Measurements from ENCODE around the gene ATP2B1.

The ATP2B1 gene

DNA sequence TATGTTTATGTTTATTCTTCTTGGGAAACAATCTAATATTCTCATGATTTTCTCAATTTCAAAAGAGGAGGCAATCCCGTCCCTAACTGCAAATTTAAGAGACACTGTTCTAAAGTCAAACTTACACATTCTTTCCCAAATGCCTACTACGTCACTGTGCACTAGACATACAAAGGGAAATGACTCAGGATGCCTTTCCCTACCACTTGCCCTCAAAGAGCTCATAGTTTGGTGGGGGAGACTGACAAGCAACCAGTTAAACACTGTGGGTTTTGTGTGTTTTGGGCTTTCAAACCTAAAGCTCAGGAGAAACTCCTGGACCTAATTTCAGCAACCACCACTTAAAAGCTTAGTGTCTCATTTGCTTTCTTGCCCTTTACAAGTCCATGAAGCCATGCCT is 58.4 kb downstream of the ATP2B1 start:
- DNase-seq, result no peak

DNA sequence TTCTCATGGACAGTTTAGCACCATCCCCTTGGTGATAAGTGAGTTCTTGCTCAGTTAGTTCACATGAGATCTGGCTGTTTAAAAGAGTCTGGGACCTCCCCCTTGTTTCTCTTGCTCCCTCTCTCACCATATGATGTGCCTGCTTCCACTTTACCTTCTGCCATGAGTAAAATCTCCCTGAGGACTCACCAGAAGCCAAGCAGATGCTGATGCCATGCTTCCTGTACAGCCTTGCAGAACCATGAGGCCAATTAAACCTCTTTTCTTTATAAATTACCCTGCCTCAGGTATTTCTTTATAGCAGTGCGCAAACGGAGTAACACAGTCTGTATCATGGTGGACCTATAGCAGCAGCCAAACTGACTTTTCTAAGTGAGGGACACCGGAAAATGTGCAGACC is 58.8 kb downstream of the ATP2B1 start:
- DNase-seq, result no peak

DNA sequence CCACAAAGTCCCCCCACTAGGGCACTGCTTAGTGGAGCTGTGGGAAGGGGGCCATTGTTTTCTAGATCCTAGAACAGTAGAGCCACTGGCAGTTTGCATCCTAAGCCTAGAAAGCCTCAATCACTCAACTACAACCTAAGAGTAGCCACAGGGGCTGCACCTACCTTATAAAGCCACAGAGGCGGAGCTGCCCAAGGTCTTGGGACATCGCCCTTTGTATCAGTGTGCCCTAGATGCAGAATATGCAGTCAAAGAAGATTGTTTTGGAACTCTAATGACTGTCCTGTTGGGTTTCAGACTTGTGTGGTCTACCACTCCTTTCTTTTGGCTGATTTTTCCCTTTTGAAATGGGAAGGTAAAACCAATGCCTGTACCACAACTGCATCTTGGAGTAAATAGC is 59.5 kb downstream of the ATP2B1 start:
- no peak for DNase-seq

DNA sequence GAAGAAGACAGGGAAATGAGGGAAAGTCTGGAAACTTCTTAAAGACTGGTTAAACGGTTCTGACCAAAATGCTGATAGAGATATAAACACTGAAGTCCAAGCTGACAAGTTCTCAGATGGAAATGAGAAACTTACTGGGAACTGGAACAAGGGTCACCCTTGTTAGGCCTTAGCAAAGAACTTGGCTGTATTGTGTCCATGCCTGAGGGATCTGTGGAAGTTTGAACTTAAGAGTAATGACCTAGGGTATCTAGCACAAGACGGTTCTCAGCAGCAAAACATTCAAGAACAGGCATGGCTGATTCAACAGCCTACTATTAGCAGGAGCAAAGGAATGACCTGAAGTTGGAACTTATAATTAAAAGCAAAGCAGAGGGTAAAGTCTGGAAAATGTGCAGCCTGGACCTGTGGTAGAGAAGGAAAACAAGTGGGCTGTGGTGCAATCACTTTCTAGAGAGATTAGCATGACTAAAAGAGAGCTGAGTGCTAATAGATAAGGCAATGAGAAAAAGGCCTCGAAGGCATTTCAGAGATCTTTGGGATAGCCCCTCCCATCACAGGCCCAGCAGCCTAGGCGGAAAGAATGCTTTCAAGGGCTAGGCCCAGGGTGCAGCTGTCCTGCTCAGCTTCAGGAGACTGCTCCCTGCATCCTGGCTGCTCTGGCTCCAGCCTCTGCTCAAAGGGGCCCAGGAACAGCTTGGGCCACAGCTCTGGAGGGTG is 60.3 kb downstream of the ATP2B1 start:
- DNase-seq, result no peak

DNA sequence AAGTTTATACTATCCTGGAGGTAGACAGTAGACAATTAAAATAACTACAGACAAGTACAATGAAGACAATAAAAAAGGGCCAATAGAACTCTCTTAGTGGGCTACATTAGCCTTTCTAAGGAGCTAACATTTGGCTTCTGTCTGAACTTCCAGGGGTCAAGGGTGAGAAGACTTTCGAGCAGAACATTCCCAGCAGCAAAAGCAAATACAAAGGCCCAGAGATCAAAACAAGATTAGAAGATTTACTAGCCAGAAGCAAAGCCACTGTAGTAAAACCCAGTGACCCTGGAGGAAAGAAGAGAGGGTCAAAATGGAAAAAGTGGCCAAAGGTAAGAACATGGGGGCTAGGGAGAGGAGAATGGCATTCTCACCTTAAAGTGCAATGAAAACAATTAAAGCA is 63.2 kb downstream of the ATP2B1 start:
- DNase-seq, result no peak

DNA sequence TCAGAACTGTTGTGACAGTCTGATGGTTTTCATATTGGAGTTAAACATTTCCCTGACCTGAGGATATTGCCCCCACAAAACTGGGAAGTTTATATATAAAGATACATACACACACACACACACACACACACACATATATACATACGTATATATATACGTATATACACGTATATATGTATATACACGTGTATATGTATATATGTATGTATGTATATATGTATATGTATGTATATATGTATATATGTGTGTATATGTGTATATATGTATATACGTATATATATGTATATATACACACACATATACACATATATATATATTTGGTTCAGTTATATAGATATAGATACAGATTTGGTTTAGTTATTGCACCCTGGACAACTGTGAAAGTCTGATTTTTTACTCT is 65.7 kb downstream of the ATP2B1 start:
- no peak for DNase-seq

DNA sequence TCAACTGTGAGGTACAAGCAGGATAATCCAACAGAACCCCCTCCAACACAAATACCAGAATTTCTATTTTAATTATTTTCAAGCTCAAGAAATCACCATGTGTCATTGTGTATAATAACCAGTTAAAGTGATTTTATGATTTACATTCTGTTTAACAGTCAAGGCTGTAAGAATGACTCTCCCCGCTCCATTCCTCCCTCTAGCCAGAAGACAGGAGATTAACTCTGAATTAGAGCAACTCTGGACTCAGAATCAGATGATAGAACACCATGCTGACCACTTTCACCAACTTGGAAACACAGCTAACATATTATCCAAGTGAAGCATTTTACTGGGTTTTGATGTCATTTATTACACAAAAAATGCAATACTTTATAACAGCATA is 71.9 kb downstream of the ATP2B1 start:
- no peak for DNase-seq

DNA sequence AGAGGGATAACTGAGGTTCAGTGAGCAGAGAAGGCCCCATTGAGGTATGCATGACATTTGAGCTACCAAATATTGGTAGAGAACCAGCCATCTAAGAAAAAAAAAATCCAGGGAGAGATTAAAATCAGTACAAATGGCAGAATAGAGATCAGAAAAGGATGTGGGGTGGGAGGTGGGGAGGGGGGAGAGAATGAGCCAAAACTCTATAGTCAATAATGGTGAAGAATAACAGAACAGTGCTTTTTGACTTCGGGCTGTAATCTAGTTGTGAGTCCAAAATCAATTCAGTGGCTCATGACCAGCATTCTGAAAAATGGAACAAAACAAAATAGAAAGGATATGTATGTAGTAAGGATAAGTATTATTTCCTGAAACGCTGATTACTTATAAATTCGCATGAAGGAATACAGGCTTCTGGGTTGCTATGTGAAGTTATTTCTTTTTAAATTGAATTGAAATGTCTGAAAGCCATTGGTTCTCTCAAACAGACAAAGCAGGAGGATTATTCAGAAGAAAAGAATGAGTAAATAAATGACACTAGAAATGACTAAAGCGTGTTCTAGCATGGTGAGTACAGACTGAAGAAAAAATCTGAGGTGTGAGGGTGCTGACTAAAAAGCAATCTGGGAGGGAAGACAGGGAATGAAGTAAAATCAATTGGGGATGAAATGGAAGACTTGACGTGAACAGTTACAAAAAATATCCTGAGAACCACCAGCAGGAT is 72.4 kb downstream of the ATP2B1 start:
- no peak for DNase-seq

DNA sequence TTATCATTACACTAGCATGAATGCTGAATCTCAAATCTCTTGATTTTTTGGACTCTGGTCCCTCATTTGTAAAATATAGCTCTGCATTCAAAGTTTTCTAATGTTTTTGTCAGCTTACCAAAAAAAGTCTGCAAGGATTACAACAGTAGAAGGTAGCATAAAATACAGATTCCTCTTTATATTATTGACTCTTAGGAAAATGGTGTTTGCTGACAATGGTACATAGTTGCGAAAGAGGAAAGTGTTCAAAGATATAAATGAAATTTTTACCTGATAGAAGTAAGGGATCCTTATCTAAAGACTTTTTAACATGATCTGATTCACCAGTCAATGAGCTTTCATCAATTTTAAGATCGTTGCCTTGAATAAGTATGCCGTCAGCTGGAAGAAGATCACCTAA is 74.1 kb downstream of the ATP2B1 start:
- no peak for DNase-seq

DNA sequence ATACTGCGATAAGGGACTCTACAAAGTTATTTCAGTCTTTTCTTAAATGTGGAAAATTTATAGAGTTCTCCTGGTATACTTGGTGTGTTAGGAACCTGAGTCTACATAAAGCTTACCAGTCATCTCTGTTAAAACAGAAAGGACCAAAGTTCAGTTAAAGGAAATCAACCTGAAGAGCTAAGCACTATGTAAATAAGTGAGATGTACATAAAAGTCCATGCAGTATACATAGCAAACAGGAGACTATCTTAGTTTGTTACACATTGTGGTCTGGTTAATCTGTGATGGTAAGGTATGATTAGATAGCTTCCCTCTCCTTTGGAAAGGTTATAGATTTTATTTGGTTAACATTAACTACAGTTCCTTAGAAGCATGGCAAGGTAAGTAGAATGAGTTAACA is 75.9 kb downstream of the ATP2B1 start:
- DNase-seq, result no peak

DNA sequence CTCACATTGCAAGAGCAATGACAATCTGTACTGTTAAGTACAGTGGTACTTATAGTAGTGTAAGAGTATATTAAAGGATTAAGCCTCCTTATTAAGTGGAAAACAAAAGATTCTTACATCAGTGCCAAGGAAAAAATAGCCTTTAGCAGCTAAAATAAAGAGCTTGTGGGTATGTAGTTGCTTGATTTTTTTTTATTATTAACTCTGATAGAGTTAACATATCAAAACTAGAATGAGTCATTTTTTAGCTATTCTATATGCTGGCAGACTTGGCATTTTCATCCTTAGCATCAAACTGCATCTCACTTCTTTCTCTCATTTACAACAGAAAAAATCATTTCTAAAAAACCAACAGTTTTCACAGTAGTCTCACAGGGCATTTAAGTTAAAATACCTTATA is 86.5 kb downstream of the ATP2B1 start:
- DNase-seq, result no peak

DNA sequence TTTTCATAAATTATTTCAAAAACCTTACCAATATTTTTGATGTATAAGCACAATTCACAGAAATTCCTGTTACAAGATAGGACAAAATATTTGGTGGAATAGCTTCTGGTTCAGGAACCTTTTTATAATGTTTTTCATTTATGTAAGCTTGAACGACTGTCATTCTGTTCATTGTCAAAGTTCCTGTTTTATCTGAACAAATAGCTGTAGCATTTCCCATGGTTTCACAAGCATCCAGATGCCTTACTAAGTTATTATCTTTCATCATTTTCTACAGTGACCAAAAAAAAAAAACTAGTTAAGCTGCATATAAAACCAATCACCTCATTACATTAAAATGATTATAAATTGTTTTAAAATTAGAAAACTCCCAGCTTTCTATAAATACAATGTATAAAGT is 87.1 kb downstream of the ATP2B1 start:
- no peak for DNase-seq

DNA sequence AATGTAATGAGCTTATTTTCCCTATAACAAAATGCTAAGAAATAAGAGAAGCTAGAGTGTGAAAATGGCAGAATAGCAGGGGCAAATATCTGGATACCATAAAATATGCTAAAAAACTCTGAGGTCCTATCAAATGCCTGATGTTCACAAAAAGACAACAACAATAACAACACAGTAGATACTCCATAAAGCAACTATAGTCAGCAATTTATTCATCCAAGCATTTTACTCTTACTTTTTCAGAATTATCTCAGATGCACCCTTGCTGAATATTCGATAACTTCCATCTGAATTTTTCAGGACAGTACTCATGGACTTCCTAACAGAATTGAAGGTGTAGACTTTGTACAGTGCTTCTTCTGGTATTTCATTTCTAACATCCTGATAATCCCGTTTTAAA is 88.9 kb downstream of the ATP2B1 start:
- DNase-seq, result no peak

DNA sequence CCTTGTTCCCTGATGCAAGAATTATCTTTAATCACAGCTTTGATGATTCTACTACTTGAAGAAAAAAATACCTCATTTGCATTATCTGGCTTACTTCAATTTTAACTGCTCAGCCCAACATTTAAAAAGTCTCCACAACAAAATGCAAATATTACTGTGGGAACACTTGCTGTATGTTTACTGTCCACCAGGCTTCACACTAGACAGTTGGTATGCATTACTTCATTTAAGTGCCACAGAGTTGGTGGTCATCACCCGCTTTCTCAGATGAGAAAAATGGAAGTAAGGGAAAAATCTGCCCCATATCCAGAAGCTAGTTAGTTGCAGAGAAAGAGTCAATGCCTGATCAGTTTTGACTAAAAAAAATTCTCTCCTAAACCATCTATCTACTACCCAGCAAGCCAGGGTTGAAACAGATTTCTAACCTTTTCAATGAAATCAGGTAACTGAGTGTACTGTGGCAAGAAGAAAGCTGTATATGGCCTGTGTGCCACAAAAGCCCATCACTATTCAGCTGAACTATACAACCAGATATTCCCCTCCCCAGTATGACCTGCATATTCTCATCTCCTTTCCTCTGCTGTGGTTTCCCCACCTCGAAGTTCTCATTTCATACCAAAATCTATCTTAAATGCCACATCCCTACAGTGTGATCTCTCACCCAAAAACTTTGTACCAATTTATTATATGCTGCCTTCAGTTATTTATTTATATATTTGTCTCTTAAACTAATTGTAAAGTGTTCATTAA is 90.3 kb downstream of the ATP2B1 start:
- DNase-seq, result no peak

DNA sequence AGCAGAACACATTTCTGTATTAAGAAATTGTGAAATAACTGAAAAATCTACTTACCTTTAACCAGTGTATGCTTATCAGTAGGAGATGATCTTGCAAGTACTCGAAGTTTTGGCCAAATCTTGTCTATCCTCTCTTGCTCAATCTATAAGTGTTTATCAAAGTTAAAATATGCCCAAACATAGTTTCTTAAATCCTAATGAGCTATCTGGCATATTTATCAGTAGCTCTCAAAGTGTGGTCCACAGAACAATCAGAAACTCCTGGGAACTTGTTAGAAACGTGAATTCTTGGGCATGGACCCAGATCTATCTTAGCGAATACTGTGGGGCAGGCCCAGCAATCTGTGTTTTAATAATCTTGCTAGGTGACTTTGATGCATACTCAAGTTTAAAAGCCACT is 98.3 kb downstream of the ATP2B1 start:
- no peak for DNase-seq

DNA sequence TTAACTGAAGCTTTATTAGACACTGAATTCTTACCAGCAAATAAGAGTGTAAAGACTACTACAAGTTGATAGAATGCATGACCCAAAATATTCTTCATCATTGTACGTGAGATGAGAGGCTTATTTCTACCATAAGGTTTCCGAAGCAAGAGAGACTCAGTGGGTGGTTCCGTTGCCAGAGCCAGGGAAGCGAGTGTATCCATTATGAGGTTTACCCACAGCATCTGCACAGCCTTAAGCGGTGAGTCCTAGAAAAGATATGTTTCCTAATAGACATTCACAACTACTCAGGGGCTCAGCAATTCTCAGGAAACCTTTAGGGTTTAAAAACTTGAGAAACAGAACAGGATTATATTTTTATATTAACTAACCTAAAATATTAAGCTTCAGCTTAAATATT is 105.0 kb downstream of the ATP2B1 start:
- DNase-seq, result no peak

DNA sequence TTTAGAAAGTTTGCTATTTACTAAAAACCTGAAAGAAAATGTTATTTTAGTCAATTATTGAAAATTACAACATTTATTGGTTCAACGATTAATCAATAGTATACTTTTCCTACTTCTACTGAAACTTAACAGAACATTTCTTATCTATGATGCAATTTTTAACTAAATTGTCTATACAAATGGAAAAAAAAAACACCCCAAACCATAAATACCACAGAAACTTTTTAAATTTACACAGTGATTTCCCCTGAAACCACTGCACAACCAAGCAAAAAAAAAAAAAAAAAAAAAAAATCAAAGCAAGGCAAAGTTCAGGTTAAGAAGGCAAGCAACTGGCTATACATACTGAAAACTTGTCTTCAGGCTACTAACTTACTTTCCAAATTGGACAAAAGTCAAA is 110.9 kb downstream of the ATP2B1 start:
- DNase-seq, result no peak

DNA sequence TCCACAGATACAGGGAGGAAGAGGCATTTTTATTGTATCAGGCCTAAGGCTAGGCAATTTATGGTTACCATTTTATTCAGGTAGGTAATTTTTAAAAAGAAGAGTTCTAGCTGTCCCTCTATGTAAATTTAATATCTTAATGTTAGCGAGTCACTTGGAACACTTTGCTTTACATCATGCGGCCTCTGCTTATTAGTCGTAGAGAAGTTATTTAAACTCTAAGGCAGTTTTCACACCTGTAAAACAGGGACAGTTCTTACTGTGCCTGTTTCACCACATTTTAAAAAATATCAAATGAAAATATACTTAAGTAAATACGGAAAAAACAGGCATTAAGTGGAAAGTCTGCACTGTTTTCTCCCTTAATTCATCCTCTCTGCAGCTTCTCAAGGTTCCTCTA is 111.4 kb downstream of the ATP2B1 start:
- DNase-seq, result no peak

DNA sequence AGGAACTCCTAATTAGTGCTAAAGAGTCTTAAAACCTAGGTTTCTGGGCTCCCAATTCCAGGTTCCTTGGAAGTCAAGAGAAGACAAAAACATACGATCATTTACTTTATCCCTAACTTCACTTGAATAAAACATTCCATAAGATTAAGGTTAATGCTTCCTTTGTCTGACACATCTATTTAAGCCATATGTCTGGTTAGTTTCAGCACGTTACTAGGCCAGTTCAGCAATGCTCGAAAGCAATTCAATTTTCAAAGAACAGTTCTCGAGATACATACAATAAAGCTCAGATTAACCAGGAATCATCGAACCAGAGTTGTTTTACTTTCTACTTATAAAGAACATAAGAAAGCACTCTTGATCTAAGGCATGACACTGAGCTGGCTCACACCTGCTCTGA is 114.8 kb downstream of the ATP2B1 start:
- no peak for DNase-seq

DNA sequence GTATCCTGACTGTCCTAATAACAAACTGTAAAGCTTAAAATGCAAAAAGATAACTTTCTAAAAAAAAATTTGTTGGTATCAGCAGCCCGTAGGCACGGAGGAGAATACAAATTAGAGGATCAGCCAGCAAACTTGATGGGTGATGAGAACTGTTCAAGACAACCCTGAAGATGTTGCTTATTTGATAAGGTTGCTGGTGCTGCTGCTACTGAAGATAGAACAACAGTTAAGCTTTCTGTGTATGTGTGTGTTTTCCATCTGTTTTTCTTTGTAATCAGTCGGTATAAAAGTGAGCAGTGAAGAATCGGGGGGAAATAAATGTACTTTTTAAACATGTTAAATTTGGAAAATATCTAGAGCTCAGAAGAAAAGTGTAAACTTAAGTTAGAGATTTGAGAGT is 115.4 kb downstream of the ATP2B1 start:
- no peak for DNase-seq

DNA sequence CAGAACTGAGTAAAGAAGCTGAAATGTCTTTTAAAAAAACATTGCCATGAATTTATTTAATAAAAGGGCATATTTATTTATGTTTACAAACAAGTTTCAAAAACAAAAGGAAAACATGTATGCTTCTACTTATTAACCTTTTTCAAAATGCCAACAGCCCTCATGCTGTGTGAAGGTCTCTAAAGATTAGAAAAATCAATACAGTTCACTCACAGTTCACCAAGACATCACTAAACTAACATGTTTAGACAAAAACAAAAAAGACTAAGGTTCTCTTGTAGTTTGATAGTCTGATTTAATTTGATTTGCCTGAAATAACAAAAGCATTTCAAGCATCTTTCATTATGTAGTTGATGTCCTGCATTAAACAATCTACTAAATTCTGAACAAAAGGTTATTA is 118.9 kb downstream of the ATP2B1 start:
- DNase-seq, result no peak

DNA sequence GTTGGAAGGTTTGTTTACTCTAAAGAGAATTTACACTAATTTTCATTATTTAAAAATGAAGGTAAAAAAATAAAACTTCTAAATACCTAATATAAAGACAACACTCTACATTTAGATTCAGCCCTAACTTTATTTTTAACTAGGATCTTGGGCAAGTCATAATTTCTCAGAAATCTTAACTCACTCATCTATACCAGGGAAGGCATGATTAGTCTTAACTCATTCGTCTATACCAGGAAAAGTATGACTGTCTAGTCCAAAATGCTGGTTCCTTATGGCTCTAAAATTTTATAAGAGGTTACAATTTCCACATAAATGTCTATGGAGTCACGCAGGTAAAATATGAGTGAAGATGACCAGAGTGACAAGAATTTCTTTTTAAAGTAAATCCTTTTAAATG is 130.1 kb downstream of the ATP2B1 start:
- DNase-seq, result no peak

DNA sequence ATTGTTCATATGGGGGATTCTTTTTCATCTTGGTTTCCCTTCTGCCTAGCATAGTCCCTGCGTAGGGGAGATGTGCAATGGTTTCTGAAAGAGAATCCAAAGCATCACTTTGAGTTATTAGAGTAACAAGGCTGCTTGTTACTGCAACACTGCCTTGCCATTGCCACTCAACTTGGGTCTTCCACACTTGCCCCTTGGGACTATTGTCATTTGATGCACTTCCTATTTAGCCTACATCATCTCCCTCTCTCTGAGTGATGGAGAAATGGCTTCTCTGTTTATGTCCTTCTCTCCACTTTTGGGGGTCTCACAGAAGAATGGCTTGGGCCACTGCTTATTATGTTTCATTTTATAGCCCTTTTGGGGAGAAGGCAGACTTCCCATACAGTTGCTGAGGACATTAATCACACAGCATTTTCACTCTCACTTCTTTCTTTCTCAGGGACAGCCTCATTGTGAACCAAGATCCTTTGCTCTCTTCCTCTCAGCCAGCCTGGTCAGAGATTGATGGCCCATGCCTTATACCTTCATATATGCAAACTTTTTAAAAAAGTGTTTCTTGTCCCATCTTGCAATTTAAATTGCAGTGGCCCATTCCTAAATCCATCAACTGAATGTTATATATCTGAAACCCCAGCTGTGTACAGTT is 131.9 kb downstream of the ATP2B1 start:
- no peak for DNase-seq

DNA sequence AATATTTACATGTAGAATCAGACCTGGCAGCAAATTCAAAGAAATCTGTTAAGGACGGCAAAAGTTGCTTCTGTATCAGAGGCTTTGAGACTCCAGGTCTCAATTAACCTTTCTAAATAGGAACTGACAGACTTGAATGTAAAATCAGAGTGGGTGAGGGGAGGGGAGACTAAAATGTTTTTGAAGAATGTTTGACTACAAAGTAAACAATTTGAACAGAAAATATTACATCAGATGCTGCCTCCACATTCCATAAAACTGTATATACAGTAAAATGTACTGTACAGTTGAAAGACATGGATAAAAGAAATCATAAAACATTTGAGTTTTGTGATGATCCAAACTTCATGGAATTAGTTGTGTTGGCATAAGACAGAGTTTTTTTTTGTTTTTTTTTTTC is 133.3 kb downstream of the ATP2B1 start:
- no peak for DNase-seq

All from CD4-positive, alpha-beta T cell treated with Interleukin-1 beta for 1 hour (primary cell).